ENCODE data around the gene ETNK1.
"Not testable (repeated sequence)": the region's sequence is repeated elsewhere in the genome, so short reads cannot be mapped to it uniquely, and the experiment has no call there.

Gene ETNK1

GRCh38 chr12:22624870-22625761, at the start of gene ETNK1:
TSS of gene ETNK1 (plus strand) at chr12:22625171. CDS start at chr12:22625431, 260 bp downstream.
- DNase-seq: peak; percentile 88

GRCh38 chr12:22576065-22576464, 48.9 kb upstream of the ETNK1 start:
- DNase-seq: no peak

- DNase-seq: no peak
Measured at GRCh38 chr12:22576473-22576872, 48.5 kb upstream of the ETNK1 start.

GRCh38 chr12:22577667-22578066, 47.3 kb upstream of the ETNK1 start:
- no peak for DNase-seq

GRCh38 chr12:22578328-22578727, 46.6 kb upstream of the ETNK1 start:
- DNase-seq: no peak

GRCh38 chr12:22588817-22589216, 36.2 kb upstream of the ETNK1 start:
- DNase-seq: no peak

GRCh38 chr12:22593864-22594263, 31.1 kb upstream of the ETNK1 start:
- no peak for DNase-seq

- DNase-seq: not testable (repeated sequence)
Measured at GRCh38 chr12:22597539-22597938, 27.4 kb upstream of the ETNK1 start.

GRCh38 chr12:22598141-22598762, 26.7 kb upstream of the ETNK1 start:
- no peak for DNase-seq

- no peak for DNase-seq
Measured at GRCh38 chr12:22598763-22599161, 26.2 kb upstream of the ETNK1 start.

- DNase-seq: no peak
Measured at GRCh38 chr12:22600181-22600580, 24.8 kb upstream of the ETNK1 start.

GRCh38 chr12:22609501-22609900, 15.5 kb upstream of the ETNK1 start:
- no peak for DNase-seq

- no peak for DNase-seq
Measured at GRCh38 chr12:22610131-22610530, 14.8 kb upstream of the ETNK1 start.

- not testable (repeated sequence) for DNase-seq
Measured at GRCh38 chr12:22612822-22613221, 12.1 kb upstream of the ETNK1 start.

- no peak for DNase-seq
Measured at GRCh38 chr12:22615963-22616501, 8.9 kb upstream of the ETNK1 start.

- DNase-seq: no peak
Measured at GRCh38 chr12:22617630-22618029, 7.3 kb upstream of the ETNK1 start.

- DNase-seq: no peak
Measured at GRCh38 chr12:22624548-22624869, 462 bp upstream of the ETNK1 start.

- peak; percentile 67 for DNase-seq
Measured at GRCh38 chr12:22625762-22626294, 857 bp downstream of the ETNK1 start.

GRCh38 chr12:22626406-22626805, 1.4 kb downstream of the ETNK1 start:
- DNase-seq: no peak

- no peak for DNase-seq
Measured at GRCh38 chr12:22627371-22627770, 2.4 kb downstream of the ETNK1 start.

GRCh38 chr12:22628228-22628627, 3.3 kb downstream of the ETNK1 start:
- no peak for DNase-seq

- peak; percentile 17 for DNase-seq
Measured at GRCh38 chr12:22631863-22632463, 7.0 kb downstream of the ETNK1 start.

- DNase-seq: no peak
Measured at GRCh38 chr12:22634883-22635282, 9.9 kb downstream of the ETNK1 start.

- no peak for DNase-seq
Measured at GRCh38 chr12:22635812-22636211, 10.8 kb downstream of the ETNK1 start.
